Mucosa of descending colon (tissue), 3 donors: Measurements from ENCODE around the gene GAS2L3. TPM values are rescaled to one million over a fixed set of nuclear protein-coding genes. Genes with fewer than 3 reads are reported as not detected.

Experiments used
- ATAC-seq: fragments of 200-7000 bp; cut with Tn5 transposase; one replicate; pipeline ENCODE4 v1.9.1; 2020; ENCODE audit warnings: mild to moderate bottlenecking, moderate library complexity
- DNase-seq, 3 donors: peaks; one replicate each; pipeline ENCODE4 v3.0.0-alpha.2; 2020
- H3K36me3 ChIP-seq: fragments of 200-600 bp; one replicate; pipeline ENCODE4 v1.8.0; 2021; ENCODE audit warnings: low read depth, mild to moderate bottlenecking
- H3K4me1 ChIP-seq: fragments of 200-600 bp; one replicate; pipeline ENCODE4 v1.8.0; 2021; ENCODE audit warnings: low read depth, mild to moderate bottlenecking
- H3K4me3 ChIP-seq: fragments of 200-600 bp; one replicate; pipeline ENCODE4 v1.8.0; 2021; ENCODE audit warnings: mild to moderate bottlenecking
- H3K9me3 ChIP-seq: fragments of 200-600 bp; one replicate; pipeline ENCODE4 v1.8.0; 2021; ENCODE audit warnings: mild to moderate bottlenecking
- CTCF ChIP-seq: fragments of 200-600 bp; IDR thresholded peaks from one replicate; pipeline ENCODE4 v1.8.0; 2022; ENCODE audit warnings: antibody characterized with exemption, mild to moderate bottlenecking
- intact Hi-C, 2 donors: fragments of 100-400 bp; cut with DNase I in 1 of 2; cut with micrococcal nuclease in 1 of 2; formaldehyde crosslinking; loops; one replicate each; pipeline versions ENCODE4 v1.11.0 to v1.11.1; 2022; cut with DNase I, micrococcal nuclease
- total RNA-seq, 3 donors: library from RNA; stranded (reverse); fragmentation: NEBNext Ultra II Directional in 2 of 3; extraction: Animal tissue kit (Norgen Biotek cat#: 25700) in 2 of 3; gene quantifications; one replicate each; pipeline versions ENCODE4 v1.2.1 to v1.2.4, GENCODE V29; 2021 to 2023
- donor health status: DM: no; HTN: no; CAD: no; lungs with moderate emphysema.
- donor health status: DM: no; HTN: no; CAD: no.
- donor health status: DM: no; HTN: yes; CAD: no.

GAS2L3 gene
- total RNA-seq, 3 donors from 2014 or later = 14.0 to 24.0 (median 22.9) TPM

- intact Hi-C loops = no loop called here
- DNase-seq = no peak
- Histone ChIP-seq H3K9me3 (no peaks in the 10 kb centered on the region), H3K4me1 (no peaks in the 10 kb centered on the region), H3K4me3 (no peak overlapping the region), H3K36me3 (no peaks in the 10 kb centered on the region)
- no peak for ATAC-seq
- no peak for TF ChIP-seq CTCF
Observed at GRCh38 chr12:100651694-100652093, 78.2 kb downstream of the GAS2L3 start.

GRCh38 chr12:100652488-100652887 is 79.0 kb downstream of the GAS2L3 start:
- no peak for DNase-seq
- ATAC-seq = no peak
- H3K4me1 ChIP-seq = no peaks in the 10 kb centered on the region
- intact Hi-C loops = no loop called here
- no peaks in the 10 kb centered on the region for H3K9me3 ChIP-seq
- no peak overlapping the region for H3K4me3 ChIP-seq
- TF ChIP-seq CTCF = no peak
- no peaks in the 10 kb centered on the region for H3K36me3 ChIP-seq

- ATAC-seq (no peak), DNase-seq (no peak)
- Histone ChIP-seq H3K36me3 (no peaks in the 10 kb centered on the region), H3K9me3 (no peaks in the 10 kb centered on the region), H3K4me3 (no peak overlapping the region), H3K4me1 (no peaks in the 10 kb centered on the region)
- TF ChIP-seq CTCF = no peak
- intact Hi-C loops = no loop called here
Observed at GRCh38 chr12:100656141-100656540, 82.7 kb downstream of the GAS2L3 start.

DNA sequence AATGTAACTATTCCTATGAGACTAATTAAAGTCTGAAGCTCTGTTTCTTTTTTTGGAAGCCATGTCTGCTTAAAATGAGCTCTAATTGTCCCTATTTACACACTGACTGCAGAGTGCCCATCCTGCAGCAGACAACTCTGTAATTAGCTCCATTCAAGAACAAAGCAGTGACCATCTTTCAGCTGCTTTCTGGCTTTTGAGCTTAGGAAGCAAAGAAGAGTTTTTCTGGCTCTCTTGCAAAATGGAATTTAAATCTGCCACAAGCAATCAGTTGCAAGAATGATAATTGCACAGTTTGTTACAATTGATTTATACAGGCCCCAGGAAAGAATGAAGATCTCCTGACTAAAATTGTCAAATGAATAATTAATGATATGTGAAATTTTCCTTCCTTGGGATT is 83.4 kb downstream of the GAS2L3 start:
- Histone ChIP-seq H3K36me3 (no peaks in the 10 kb centered on the region), H3K4me3 (no peak overlapping the region), H3K9me3 (no peaks in the 10 kb centered on the region), H3K4me1 (no peaks in the 10 kb centered on the region)
- ATAC-seq (no peak), DNase-seq (no peak)
- intact Hi-C loops = no loop called here
- TF ChIP-seq CTCF = no peak

DNA sequence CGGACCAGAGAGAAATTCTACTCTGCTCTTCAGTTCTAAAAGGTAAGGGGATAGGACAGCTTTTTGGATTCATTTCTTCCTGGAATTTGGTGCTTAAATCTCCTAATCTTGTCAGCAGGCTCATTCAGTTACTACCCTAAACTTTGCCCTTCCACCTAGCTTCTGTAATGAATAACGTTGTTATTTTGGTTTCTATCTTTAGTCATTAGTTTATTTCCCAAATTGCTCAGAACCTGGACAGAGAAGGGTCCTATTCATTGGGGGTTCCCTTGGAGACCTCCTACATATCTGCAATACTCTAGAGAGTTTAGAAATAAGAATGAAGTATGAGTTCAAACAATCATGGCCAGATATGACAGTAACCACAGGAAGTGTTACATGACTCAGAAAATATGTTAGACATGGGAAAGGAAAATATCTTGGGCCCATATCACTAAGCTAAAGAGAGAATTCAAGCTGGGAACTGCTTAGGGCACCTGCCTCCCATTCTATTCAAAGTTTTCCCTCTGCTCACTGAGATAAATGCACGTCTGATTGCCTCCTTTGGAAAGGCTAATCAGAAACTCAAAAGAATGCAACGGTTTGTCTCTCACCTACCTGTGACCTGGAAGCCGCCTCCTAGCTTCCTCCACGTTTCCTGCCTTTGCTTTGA is 87.9 kb downstream of the GAS2L3 start:
- no peak for ATAC-seq
- no peak for DNase-seq
- TF ChIP-seq CTCF = no peak

DNA sequence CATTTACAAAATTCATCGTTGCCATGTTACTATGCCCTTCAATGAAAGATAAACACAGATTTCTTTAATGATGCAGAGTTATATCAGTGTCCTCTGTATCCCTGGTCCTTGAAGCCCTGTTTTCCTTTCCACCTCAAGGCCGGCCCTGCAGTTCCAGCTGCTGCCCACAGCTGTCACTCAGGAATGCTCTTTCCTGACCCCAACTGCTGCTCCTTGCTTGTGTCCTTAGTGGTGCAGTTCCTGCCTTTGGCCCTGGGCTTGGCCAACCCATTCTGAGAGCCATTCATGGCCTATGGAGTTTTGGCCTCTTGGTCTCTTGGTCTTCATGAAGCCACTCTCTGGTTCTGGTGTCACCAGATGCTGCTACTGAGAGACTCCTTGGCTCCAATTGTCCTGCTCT is 93.1 kb downstream of the GAS2L3 start:
- no peak for ATAC-seq
- no peak for TF ChIP-seq CTCF
- no peaks in the 10 kb centered on the region for H3K4me1 ChIP-seq
- no peaks in the 10 kb centered on the region for H3K36me3 ChIP-seq
- intact Hi-C loops = no loop called here
- no peak for DNase-seq
- no peaks in the 10 kb centered on the region for H3K9me3 ChIP-seq
- H3K4me3 ChIP-seq = no peak overlapping the region

More for the DNA sequence above, 87.9 kb downstream of the GAS2L3 start:
- no peaks in the 10 kb centered on the region for H3K9me3 ChIP-seq
- intact Hi-C loops = no loop called here
- H3K4me1 ChIP-seq = no peaks in the 10 kb centered on the region
- no peaks in the 10 kb centered on the region for H3K36me3 ChIP-seq
- no peak overlapping the region for H3K4me3 ChIP-seq
